Measurements from ENCODE around the gene SCNN1A.

Gene SCNN1A

DNA sequence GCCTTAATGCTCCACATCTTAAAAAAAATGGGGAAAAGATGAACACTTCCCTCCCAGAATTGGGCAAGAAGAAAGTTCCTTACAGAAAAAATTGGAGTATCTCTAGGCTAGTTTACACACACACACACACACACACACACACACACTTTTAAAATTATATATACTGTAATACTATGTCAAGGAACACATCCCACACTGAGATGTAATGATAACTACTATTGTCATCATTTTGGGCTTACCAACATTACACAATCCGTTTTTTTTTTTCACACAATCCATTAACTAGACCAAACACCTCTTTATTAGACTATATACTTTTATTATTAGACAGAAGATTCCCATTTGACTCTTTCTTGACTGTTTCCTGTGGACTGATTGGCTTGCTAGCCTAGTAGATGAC lies 11.1 kb upstream of the SCNN1A start:
- TF ChIP-seq, protein P1, sequence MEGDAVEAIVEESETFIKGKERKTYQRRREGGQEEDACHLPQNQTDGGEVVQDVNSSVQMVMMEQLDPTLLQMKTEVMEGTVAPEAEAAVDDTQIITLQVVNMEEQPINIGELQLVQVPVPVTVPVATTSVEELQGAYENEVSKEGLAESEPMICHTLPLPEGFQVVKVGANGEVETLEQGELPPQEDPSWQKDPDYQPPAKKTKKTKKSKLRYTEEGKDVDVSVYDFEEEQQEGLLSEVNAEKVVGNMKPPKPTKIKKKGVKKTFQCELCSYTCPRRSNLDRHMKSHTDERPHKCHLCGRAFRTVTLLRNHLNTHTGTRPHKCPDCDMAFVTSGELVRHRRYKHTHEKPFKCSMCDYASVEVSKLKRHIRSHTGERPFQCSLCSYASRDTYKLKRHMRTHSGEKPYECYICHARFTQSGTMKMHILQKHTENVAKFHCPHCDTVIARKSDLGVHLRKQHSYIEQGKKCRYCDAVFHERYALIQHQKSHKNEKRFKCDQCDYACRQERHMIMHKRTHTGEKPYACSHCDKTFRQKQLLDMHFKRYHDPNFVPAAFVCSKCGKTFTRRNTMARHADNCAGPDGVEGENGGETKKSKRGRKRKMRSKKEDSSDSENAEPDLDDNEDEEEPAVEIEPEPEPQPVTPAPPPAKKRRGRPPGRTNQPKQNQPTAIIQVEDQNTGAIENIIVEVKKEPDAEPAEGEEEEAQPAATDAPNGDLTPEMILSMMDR (IDR thresholded peaks at IDR 0.05; ENCODE audit: low read depth, low read length) = no peak
- no peak for DNase-seq
- H3K36me3 ChIP-seq = no peaks in the 10 kb centered on the region
- no peaks in the 10 kb centered on the region for H3K27me3 ChIP-seq
- H3K4me1 ChIP-seq = no peaks in the 10 kb centered on the region
- no peak overlapping the region for H3K4me3 ChIP-seq (ENCODE audit: low read depth, low read length)
- no peaks in the 10 kb centered on the region for H3K9me3 ChIP-seq

DNA sequence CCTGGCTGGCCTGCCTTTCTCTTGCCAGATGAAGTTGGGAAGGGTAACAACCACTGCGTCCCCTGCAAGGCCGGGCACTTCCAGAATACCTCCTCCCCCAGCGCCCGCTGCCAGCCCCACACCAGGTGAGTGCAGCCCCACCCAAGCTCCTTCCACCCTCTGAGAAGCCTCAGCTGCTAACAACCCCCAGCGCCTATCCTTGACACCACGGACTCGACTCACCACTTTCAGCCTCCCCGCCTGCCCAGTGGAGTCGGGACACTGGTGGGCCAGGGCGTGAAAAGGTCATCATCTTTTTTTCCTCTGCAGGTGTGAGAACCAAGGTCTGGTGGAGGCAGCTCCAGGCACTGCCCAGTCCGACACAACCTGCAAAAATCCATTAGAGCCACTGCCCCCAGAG lies 10.7 kb upstream of the SCNN1A start:
- TF ChIP-seq, protein P1 (IDR thresholded peaks at IDR 0.05; ENCODE audit: low read depth, low read length) = no peak
- no peak for DNase-seq
- Histone ChIP-seq H3K9me3 (no peaks in the 10 kb centered on the region), H3K4me3 (ENCODE audit: low read depth, low read length) (no peak overlapping the region), H3K4me1 (no peaks in the 10 kb centered on the region), H3K36me3 (no peaks in the 10 kb centered on the region), H3K27me3 (no peaks in the 10 kb centered on the region)

DNA sequence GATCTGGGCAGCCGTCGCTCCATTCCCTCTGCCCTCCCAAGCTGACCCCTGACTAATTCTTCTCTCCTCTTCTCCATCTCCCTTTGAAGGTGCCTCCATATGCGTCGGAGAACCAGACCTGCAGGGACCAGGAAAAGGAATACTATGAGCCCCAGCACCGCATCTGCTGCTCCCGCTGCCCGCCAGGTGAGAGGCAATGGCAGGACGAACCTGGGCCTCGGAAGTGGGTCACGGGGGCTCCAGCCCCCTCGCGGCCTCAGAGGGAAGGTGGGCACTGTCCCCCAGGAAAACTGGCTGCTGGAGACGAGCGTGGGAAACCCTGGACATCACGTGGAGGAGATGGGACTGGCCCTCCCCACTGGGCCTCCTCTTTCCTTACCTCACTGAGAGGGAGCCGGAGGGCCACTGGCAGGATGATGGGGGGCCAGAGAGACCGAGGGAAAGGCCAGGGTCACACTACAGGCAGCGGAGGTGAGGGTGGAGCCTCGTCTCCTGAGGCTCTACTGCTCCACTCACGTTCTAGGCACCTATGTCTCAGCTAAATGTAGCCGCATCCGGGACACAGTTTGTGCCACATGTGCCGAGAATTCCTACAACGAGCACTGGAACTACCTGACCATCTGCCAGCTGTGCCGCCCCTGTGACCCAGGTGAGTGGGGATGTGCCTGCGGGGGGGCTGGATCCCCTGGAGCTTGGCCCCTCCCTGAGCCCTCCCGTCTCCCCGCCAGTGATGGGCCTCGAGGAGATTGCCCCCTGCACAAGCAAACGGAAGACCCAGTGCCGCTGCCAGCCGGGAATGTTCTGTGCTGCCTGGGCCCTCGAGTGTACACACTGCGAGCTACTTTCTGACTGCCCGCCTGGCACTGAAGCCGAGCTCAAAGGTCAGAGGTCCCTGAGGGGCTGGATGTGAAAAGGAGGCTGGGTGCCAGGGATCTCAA lies 9.4 kb upstream of the SCNN1A start:
- TF ChIP-seq, protein P1 (IDR thresholded peaks at IDR 0.05; ENCODE audit: low read depth, low read length) = no peak
- H3K4me3 ChIP-seq (ENCODE audit: low read depth, low read length) = no peak overlapping the region
- no peaks in the 10 kb centered on the region for H3K9me3 ChIP-seq

DNA sequence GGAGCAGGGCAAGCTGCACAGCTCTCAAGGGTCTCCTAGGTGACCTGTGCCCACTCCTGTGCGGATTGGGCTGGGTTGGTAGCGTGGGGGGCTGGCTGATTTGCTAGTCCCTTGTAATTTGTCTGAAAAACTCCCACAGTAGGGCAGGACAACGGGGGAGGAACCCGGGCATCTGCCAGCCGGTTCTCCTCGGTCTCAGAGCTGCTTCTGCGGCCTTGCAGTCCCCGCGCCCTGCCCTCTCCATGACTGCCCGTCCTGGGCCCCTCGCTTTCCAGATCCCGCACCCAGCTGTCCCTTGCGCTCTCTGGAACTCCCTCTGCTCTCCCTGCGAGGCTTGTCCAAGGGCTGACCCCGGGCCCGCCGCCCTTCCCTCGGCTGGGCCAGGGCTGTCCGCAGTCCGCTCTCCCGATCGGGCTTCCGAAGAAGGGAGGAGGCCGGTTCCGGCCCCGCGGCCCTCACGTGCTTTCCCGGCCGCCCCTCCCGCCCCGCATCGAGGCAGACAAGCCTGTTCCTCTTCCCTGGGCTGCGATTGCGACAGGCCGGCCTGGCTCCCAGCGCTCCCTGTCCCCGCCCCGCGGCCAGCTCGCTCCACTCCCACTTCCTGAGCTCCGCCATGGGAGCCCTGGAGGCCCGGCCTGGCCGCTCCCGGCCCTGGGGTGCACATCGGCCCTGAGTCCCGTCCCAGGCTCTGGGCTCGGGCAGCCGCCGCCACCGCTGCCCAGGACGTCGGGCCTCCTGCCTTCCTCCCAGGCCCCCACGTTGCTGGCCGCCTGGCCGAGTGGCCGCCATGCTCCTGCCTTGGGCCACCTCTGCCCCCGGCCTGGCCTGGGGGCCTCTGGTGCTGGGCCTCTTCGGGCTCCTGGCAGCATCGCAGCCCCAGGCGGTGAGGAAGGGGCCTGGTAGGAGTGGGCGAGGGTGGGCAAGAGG lies 8.5 kb upstream of the SCNN1A start, which contains the start of gene LTBR:
LTBR (plus strand) TSS at position 591 of the 927 bp plus-strand sequence; CDS start at position 788, 197 bp downstream.
- Histone ChIP-seq H3K36me3 (no peaks in the 10 kb centered on the region), H3K4me1 (no peaks in the 10 kb centered on the region), H3K27me3 (no peaks in the 10 kb centered on the region), H3K4me3 (ENCODE audit: low read depth, low read length) (no peak within 1 kb of the TSS), H3K9me3 (no peaks in the 10 kb centered on the region)
- no peak for DNase-seq
- TF ChIP-seq, protein P1 (IDR thresholded peaks at IDR 0.05; ENCODE audit: low read depth, low read length) = no peak

More for the DNA sequence above, 9.4 kb upstream of the SCNN1A start:
- no peak for DNase-seq
- no peaks in the 10 kb centered on the region for H3K4me1 ChIP-seq
- no peaks in the 10 kb centered on the region for H3K36me3 ChIP-seq
- no peaks in the 10 kb centered on the region for H3K27me3 ChIP-seq

DNA sequence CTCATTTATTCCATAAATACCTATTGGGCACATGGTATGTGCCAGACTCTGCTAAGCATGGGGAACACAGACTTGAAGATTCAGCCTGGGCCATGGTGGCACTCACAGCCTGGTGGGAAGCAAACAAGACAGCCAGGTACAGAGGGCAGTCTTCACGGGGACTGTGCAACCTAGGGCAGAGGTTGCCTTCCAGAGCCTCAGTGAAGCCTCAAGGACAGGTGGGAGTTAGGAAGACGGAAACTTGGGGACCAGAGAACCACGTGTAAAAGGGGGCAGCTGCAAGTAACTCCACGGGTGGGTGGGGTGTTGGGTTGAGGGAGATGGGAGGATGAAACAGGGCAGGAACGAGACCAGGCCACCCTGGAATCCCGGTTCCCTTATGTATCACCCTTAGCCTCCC lies 7.6 kb upstream of the SCNN1A start:
- TF ChIP-seq, protein P1 (IDR thresholded peaks at IDR 0.05; ENCODE audit: low read depth, low read length) = no peak
- Histone ChIP-seq H3K36me3 (no peaks in the 10 kb centered on the region), H3K9me3 (no peaks in the 10 kb centered on the region), H3K27me3 (no peaks in the 10 kb centered on the region), H3K4me1 (no peaks in the 10 kb centered on the region), H3K4me3 (ENCODE audit: low read depth, low read length) (no peak overlapping the region)
- no peak for DNase-seq
